HUDEP-2 (cell line): ENCODE data around the gene CD109.
"Not testable (repeated sequence)": the region's sequence is repeated elsewhere in the genome, so short reads cannot be mapped to it uniquely, and the experiment has no call there.

ENCODE experiments used
- DNase-seq, 76 experiments: peaks; one replicate each; lab custom pipeline; 2025; ENCODE audit not compliant: unreplicated experiment in 76 of 76; lab: John Stamatoyannopoulos, UW

CD109 gene

GRCh38 chr6:73680289-73680918 lies 15.6 kb upstream of the CD109 start:
- no peak for DNase-seq

DNA sequence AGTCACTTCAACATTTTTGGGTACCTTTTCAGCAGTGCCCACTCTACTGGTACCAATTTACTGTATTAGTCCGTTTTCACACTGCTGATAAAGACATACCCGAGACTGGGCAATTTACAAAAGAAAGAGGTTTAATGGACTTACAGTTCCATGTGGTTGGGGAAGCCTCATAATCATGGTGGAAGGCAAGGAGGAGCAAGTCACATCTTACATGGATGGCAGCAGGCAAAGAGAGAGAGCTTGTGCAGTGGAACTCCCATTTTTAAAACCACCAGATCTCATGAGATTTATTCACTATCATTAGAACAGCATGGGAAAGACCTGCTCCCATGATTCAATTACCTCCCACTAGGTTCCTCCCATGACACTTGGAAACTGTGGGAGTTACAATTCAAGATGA lies 12.4 kb upstream of the CD109 start:
- not testable (repeated sequence) for DNase-seq

- no peak for DNase-seq
These were observed 7.7 kb upstream of the CD109 start for GRCh38 chr6:73688351-73688750.

DNA sequence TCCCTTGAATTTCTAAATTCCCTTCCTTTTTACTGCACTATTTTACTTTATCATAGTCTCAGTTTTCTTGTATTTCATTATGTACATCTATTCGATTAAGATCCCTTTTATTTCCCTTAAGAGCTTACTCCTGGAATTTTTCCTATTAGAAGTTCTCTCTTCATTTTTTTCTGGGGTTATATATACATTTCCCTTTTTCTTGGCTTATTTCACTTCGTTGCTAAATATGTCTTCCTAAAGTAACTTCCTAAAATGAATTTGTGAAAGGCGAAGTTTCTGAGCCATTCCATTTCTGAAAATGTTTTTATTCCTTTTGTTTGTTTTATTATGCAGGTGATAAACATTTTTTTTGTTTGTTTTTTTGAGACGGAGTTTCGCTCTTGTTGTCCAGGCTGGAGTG lies 5.9 kb upstream of the CD109 start:
- DNase-seq: no peak

- no peak for DNase-seq
These were observed 4.5 kb upstream of the CD109 start for GRCh38 chr6:73691512-73691911.

DNA sequence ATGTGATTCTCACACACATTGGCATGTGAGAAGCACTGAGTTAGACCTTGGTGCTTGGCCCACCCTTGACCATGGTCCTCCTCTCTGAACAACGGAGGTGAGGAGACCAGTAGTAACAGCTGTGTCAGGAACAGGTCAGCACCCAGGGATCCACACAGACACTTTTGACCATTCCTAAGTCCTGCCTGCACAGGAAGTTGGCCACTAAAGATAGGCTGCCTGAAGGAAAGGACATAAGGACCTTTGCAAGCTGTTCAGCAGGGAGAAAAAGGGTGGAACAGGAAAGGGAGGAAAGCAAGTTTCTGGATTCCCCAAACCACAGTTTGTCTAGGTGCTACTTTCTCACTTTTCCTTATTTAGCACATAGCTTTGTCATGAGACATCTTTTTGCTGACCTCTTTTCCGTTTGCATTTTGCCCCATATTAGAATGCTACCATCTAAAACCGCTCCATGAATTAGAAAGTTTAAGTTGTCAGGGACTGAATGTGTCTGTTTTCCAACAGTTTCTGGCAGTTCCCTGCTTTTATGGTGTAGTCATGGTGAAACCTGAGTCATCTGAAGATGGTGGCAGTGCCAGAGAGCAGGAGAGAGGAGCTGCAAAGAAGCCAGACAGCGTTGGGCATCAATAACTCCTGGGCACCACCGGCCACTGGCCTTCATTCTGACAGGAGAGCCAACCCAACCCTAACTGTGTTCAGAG lies 1.1 kb upstream of the CD109 start:
- no peak for DNase-seq

DNA sequence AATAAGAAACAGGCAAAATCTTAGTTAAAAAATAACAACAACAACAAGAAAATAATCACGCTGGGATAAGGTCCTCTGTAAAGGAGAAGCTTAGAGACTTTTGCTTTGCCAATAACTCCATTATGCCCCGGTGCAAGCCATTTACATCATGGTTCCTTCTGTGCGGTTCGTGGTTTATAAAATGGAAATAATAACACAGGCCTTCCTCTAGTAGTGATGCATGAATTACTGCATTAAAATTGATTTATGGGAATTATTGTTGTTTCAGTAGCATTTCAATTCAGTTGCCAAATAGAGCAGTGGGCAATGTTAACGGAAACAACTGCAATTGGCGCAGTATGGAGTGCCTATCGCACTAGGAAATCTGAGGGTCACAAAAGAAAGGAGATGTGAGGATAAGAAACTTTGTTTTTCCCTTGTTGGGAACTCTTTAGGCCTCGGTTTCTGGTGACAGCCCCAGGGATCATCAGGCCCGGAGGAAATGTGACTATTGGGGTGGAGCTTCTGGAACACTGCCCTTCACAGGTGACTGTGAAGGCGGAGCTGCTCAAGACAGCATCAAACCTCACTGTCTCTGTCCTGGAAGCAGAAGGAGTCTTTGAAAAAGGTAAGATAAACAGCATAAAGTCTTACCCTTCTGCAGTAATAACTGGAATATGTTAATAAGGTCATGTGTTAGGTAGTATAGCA lies 1.1 kb downstream of the CD109 start:
- no peak for DNase-seq

DNA sequence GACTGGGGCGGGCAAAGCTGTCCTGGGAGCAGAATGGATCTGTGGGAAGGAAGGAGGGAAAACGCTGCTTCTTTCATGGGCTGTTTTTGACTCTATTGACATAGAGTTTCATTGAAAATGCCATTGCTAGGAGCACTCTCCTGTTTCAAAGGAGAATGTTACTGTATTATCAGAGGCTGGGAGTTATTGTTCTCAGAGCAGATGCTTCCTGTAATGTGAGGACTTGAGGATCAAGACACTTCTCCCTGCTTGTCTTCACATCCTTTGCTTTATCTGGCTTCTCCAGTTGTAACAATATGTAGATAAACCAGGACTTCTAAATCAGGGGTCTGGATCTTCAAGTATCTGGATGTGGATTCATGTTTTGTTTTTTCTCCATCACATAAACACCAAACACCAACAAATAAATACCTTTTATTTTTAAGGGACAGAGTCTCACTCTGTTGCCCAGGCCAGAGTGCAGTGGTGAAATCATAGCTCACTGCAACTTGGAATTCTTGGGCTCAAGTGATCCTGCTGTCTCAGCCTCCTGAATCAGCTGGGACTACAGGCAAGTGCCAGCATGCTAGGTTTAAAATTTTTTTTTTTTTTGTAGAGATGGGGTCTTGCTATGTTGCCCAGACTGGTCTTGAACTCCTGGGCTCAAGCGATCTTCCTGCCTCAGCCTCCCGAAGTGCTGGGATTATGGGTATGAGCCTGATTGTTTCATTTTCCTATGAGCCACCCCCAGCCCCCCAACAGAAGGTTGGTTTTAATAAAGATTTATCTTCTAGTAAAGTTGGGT lies 3.9 kb downstream of the CD109 start:
- no peak for DNase-seq

- DNase-seq: no peak
These were observed 6.4 kb downstream of the CD109 start for GRCh38 chr6:73702444-73702843.

GRCh38 chr6:73703466-73703865 lies 7.5 kb downstream of the CD109 start:
- DNase-seq: no peak

DNA sequence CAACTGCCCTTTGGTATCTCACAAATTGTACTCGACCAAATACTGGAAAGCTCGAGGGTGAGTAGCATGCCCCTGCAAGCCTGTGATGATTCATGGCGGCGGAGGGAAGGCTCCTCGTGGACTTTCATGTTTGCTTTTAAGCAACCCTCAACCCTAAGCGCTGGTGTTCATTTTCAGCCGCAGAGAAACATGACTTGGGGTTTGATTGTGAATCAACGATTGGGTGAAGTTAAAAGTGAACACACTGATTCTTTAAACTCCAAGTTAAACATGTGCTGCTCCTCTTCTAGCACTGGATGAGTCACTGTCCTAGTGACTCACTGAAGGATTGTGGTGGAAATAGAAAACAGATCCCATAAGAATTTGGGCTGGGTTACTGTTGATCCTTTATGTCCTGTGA lies 8.3 kb downstream of the CD109 start:
- DNase-seq: no peak

DNA sequence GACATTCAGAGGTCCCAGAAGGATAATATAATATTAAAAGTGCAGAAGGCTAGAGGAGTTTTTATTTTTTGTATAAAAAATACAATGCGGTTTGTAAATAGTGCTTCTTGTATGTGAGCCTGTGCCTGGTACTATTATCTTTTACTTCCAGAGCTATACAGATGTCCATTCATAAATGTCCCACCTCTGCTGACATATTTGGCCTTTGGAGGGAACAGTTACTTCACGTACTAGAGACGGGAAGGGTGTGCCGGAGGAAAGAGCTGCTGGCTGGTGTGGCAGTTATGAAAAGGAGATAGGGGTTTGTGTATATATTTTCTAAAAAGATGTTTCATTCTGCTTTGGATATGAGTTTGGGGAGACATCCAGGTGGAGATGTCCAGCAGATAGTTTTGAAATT lies 8.8 kb downstream of the CD109 start:
- DNase-seq: no peak

GRCh38 chr6:73706971-73707370 lies 11.0 kb downstream of the CD109 start:
- DNase-seq: no peak

DNA sequence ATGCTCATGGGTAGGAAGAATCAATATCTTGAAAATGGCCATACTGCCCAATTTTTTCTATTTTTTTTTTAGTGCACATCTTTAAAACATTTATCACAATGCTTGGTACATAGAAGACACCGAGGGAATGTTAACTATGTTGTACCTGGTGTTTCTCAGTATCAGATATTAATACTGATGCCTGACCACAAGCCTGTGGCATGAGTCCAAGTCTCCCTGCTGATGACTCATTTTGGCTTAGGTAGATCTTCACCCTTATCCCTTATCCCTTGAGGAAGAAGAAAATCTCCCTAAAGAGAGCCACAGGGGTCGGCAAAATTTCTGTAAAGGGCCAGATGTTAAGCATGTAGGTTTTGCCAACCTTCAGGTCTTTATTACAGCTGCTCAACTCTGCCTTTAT lies 14.5 kb downstream of the CD109 start:
- no peak for DNase-seq

- DNase-seq: no peak
These were observed 14.9 kb downstream of the CD109 start for GRCh38 chr6:73710948-73711347.

- no peak for DNase-seq
These were observed 16.7 kb downstream of the CD109 start for GRCh38 chr6:73712535-73713173.

GRCh38 chr6:73713426-73714147 lies 17.6 kb downstream of the CD109 start:
- no peak for DNase-seq

GRCh38 chr6:73715111-73715508 lies 19.1 kb downstream of the CD109 start:
- not testable (repeated sequence) for DNase-seq

DNA sequence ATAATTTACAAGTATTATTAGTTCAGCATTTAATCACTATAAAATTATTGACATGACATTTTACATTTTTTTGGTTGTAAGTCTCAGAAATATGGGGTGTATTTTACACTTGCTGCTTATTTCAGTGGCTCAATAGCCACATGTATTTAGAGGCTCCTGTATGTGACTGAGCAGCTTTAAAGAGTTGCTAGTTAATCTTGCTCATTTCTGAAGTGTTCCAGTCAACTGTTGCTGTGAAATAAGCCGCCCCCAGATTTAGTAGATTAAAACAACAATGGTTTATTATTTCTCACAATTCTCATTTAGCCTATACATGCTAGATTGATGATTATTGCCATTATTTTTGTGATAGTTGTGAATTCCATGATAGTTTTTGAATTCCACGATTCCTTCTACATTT lies 23.0 kb downstream of the CD109 start:
- DNase-seq: no peak
